CD4-positive, alpha-beta T cell treated with Interleukin-4 for 4 hours (primary cell): ENCODE data around the gene MROH7.

ENCODE experiments used
- DNase-seq: peaks from one replicate; pipeline ENCODE4 v3.0.0-alpha.2; 2020

MROH7 gene

GRCh38 chr1:54653036-54653435 lies 11.4 kb downstream of the MROH7 start:
- DNase-seq = no peak

GRCh38 chr1:54658164-54658913 lies 16.8 kb downstream of the MROH7 start:
- no peak for DNase-seq

- DNase-seq = no peak
Measured at GRCh38 chr1:54663725-54664124, 22.1 kb downstream of the MROH7 start.

- no peak for DNase-seq
Measured at GRCh38 chr1:54664364-54664763, 22.8 kb downstream of the MROH7 start.

GRCh38 chr1:54665852-54666251 lies 24.3 kb downstream of the MROH7 start:
- DNase-seq = no peak

GRCh38 chr1:54666333-54666732 lies 24.7 kb downstream of the MROH7 start:
- no peak for DNase-seq

- DNase-seq = no peak
Measured at GRCh38 chr1:54667797-54668196, 26.2 kb downstream of the MROH7 start.

GRCh38 chr1:54668567-54668966 lies 27.0 kb downstream of the MROH7 start:
- DNase-seq = no peak

- peak; percentile 62 for DNase-seq
Measured at GRCh38 chr1:54671985-54672608, 30.5 kb downstream of the MROH7 start.

- DNase-seq = no peak
Measured at GRCh38 chr1:54678776-54679643, 37.4 kb downstream of the MROH7 start.

GRCh38 chr1:54679706-54680105 lies 38.1 kb downstream of the MROH7 start:
- no peak for DNase-seq

GRCh38 chr1:54680387-54680786 lies 38.8 kb downstream of the MROH7 start:
- no peak for DNase-seq

- peak; percentile 10 for DNase-seq
Measured at GRCh38 chr1:54681358-54681757, 39.8 kb downstream of the MROH7 start.

GRCh38 chr1:54683453-54683852 lies 41.9 kb downstream of the MROH7 start:
- no peak for DNase-seq

GRCh38 chr1:54685335-54685905 lies 43.8 kb downstream of the MROH7 start:
- no peak for DNase-seq

GRCh38 chr1:54686155-54686554 lies 44.6 kb downstream of the MROH7 start:
- DNase-seq = no peak

GRCh38 chr1:54694771-54695170 lies 53.2 kb downstream of the MROH7 start:
- no peak for DNase-seq

GRCh38 chr1:54695221-54695620 lies 53.6 kb downstream of the MROH7 start:
- DNase-seq = no peak

GRCh38 chr1:54695764-54696163 lies 54.2 kb downstream of the MROH7 start:
- DNase-seq = no peak

GRCh38 chr1:54696262-54696661 lies 54.7 kb downstream of the MROH7 start:
- no peak for DNase-seq

- no peak for DNase-seq
Measured at GRCh38 chr1:54697896-54698295, 56.3 kb downstream of the MROH7 start.

GRCh38 chr1:54698346-54698745 lies 56.8 kb downstream of the MROH7 start:
- no peak for DNase-seq

GRCh38 chr1:54699936-54700525 lies 58.4 kb downstream of the MROH7 start:
- no peak for DNase-seq
